HG02571 (cell line): ENCODE measurements around the gene RNF222.

ENCODE experiments used
- ATAC-seq: cut with Tn5 transposase; IDR thresholded peaks from one replicate; pipeline ENCODE4 v1.9.1; 2021; ENCODE audit warnings: mild to moderate bottlenecking, moderate library complexity; ENCODE audit not compliant: unreplicated experiment

The RNF222 gene, protein sequence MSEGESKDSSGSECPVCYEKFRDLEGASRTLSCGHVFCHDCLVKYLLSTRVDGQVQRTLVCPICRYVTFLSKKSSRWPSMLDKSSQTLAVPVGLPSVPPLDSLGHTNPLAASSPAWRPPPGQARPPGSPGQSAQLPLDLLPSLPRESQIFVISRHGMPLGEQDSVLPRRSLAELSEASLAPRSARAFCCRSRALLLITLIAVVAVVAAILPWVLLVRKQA

GRCh38 chr17:8397636-8398035, at the start of gene RNF222:
RNF222 (minus strand) TSS chr17:8397827; CDS start chr17:8393461, 4,366 bp downstream.
- no peak for ATAC-seq

- ATAC-seq = no peak
Observed at GRCh38 chr17:8445536-8445935, 47.9 kb upstream of the RNF222 start.

GRCh38 chr17:8444494-8444893, 46.9 kb upstream of the RNF222 start:
- ATAC-seq = no peak

GRCh38 chr17:8443756-8444155, 46.1 kb upstream of the RNF222 start:
- ATAC-seq = no peak

- ATAC-seq = no peak
Observed at GRCh38 chr17:8442310-8442709, 44.7 kb upstream of the RNF222 start.

- no peak for ATAC-seq
Observed at GRCh38 chr17:8441690-8442089, 44.1 kb upstream of the RNF222 start.

DNA sequence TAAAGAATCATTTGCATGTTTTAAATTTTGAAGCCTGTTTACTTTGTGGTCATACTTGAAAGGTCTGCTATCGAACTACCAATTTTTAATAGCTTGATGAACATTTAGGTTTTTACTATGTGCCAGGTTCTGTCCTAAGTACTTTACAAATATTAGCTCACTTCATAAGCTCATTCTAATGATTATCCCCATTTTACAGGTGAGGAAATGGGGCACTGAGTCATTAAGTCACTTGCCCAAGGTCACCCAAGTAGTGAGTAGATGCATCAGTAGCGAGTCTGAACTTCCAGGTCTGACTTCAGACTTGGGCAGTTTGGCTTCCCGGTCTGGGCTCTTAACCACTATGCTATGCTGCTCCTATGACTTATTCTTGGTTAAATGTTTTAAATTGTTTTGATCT, 42.1 kb upstream of the RNF222 start:
- ATAC-seq = no peak

DNA sequence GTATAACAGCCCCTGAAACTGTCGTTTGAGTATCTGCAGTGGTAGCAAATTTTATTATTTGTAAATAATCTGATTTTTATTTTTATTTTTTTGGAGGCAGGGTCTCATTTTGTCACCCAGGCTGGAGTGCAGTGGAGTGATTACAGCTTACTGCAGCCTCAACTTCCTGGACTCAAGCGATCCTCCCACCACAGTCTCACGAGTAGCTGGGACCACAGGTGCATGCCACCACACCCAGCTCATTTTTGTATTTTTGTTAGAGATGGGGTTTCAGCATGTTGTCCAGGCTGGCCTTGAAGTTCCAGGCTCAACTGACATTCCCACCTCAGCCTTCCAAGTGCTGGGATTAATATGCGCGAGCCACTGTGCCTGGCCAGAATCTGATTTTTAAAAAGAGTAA, 40.8 kb upstream of the RNF222 start:
- ATAC-seq = no peak

DNA sequence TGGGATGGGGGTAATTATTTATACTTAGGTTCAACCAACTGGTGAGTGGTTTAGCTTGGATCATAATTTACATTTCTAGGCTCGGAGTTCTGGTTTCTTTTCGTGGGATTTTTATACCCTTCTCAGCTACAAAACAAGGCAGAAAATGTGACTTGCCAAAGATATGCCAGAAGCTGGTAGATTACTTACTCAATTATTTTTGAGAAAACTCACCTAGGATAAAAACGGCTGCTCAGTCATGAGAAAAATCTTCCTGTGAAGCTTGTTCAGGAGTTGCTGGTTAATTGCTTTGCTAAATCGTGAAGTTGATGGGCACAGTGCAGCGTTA, 39.2 kb upstream of the RNF222 start:
- no peak for ATAC-seq

GRCh38 chr17:8436169-8436843, 38.7 kb upstream of the RNF222 start:
- peak; percentile 42 for ATAC-seq

DNA sequence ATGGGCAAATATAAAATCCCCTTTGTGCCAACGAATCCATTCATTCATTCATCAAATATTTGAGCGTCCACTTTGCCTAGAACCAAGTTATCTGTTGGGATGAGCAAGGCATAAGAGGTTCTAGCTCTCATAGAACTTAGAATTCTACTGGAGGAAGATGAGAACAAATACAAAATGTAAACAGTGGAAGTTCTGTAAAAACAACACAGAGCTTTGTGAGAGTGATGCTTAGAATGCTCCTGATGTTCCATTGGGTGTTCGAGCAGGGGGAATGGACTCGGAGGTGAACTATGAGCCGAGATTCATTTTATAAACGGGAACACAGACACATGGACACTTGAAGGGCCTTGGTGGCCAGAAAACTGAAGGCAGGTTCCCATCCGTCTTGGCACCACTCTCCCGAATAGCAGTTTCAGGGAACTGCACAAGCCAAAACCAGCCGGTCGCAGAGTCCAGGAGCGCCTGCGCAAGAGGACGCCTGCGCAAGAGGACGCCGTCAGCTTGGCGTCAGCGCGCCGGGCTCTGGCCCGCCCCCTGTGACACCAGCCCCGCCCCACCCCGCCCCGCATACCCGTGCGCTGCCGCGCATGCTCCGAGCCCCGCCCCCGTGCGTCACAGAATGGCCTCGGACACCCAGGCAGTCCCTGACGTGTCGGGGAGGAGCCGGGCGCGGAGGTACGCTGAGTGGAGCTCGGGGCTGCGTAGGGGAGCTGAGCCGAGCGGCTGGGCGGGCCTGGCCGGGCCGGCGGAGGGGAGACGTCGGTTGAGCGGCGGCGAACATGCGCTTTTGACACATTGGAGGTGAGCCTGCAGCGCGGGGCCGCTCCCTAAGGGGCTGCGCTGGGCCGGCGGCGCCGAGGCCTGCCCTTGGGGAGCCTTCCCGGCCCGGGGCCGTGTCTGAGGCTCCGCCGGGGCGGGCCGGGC, 37.9 kb upstream of the RNF222 start, which contains the start of gene NDEL1:
Gene NDEL1 (plus strand): TSS at position 640 of the 924 bp plus-strand sequence. CDS start 8,388 bp downstream, outside the sequence.
- peak; percentile 95 for ATAC-seq

GRCh38 chr17:8430966-8431365, 33.3 kb upstream of the RNF222 start:
- no peak for ATAC-seq

- ATAC-seq = no peak
Observed at GRCh38 chr17:8426802-8427201, 29.2 kb upstream of the RNF222 start.

DNA sequence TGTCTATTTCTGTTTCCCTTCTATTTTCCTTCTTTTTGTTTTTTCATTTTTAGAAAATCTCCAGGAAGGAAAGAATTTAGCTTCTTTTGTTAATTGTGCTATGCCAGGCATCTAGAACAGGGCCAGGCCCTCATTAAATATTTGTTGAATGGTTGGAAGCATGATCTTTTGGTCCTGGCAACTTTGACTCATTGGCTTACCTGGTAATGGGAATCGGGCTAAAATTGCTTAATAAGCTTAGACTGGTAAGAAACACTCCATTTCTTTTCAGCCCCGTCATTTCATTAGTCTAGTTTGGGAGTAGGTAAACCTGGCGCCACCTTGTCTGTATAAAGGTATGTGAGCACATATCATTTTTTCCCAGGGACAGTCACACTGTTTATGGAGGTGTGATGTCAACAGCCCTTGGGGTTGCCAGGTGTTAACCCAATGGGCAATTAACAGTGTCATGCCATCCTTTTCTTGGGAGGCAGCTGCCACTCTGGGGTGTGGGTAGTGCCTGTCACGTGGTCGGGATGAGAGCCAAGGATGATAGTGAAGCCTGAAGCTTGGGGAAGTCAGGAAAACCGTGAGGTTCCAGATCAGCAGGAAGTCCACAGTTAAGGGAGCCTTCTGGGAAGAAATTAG, 28.6 kb upstream of the RNF222 start:
- no peak for ATAC-seq

DNA sequence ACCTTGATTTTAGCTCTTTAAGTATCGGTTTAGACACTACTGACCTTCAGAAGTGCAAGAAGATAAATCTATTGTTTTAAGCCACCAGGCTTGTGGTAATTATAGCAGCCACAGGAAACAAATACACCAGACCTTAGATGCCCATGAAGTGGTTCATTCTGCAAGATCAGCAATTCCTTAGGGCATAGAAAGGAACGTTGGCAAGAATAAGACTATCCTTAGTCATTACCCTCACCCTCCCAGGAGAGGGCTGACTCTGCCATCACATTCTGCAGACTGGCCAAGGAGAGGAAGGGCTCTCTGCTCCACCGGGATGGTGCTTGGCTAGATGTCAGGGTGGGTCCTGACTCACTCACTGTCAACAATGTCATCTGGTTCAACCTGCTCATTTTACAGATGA, 23.9 kb upstream of the RNF222 start:
- ATAC-seq = no peak

GRCh38 chr17:8420041-8420934, 22.7 kb upstream of the RNF222 start:
- no peak for ATAC-seq

DNA sequence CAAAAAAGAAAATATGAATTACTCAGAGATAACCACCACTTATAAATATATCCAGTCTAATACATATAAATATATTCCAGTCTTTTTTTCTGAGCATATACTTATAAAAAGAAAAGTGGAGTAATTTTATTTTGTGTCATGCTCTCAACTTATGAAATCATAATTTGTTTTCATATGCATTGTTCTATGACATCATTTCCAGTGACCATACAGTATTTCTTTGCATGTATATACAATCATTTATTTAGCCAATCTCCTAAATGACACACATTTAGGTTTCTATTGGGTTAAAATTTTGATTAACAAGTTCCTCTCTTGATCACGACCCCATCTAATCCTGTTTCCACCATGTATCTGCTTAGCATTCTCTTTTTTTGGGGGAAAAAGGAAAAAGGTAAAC, 21.7 kb upstream of the RNF222 start:
- no peak for ATAC-seq

- no peak for ATAC-seq
Observed at GRCh38 chr17:8418471-8418870, 20.8 kb upstream of the RNF222 start.

- ATAC-seq = no peak
Observed at GRCh38 chr17:8417806-8418205, 20.2 kb upstream of the RNF222 start.

DNA sequence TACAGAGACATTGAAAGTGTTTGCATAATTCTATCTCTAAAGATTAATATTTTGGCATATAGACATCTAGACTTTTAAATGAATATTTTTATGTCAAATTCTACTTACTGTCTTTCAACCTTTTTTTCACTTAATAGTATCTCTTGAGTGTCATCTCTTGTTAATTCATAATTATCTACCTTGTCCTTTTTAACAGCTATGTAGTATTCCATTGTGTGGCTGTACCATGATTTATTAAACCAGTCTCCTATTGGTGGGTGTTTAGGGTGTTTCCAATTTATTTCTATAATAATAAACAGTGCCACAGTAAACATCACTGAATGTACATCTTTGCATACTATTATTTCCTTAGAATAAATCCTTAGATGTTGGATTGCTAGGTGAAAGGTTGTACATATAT, 16.3 kb upstream of the RNF222 start:
- no peak for ATAC-seq
